GM12878 (cell line): ENCODE results near the gene SOX2. TPM values are rescaled to one million over a fixed set of nuclear protein-coding genes. Genes with fewer than 3 reads are reported as not detected.

Source experiments
- ATAC-seq: fragments of 200-7000 bp; cut with Tn5 transposase; 3 replicates; pipeline ENCODE4 v1.9.1; 2020; ENCODE audit warnings: mild to moderate bottlenecking, moderate library complexity
- BruUV-seq: library from RNA; stranded (reverse); fragments of 400-500 nt; replicated peaks from 2 replicates; lab custom pipeline; 2021; lab: Mats Ljungman, UMichigan
- CTCF ChIA-PET: fragments of 300-600 bp; sonication (Branson Sonifier 250); formaldehyde crosslinking; extraction: SDS; loops from one replicate; lab custom pipeline; 2021; ENCODE audit warnings: inconsistent platforms; lab: Yijun Ruan, JAX
- POLR2A ChIA-PET: fragments of 350-600 bp; formaldehyde crosslinking; extraction: SDS; loops from one replicate; lab custom pipeline; 2021; ENCODE audit warnings: inconsistent platforms; lab: Charles Lee
- RAD21 ChIA-PET: fragments of 300-600 bp; sonication (Branson Sonifier 250); formaldehyde crosslinking; loops from one replicate; lab custom pipeline; 2023; ENCODE audit warnings: antibody characterized with exemption; ENCODE audit not compliant: unreplicated experiment; lab: Charles Lee
- SMC1A ChIA-PET: fragments of 300-600 bp; sonication (Branson Sonifier 250); formaldehyde crosslinking; loops from one replicate; lab custom pipeline; 2023; ENCODE audit not compliant: unreplicated experiment, uncharacterized antibody; lab: Charles Lee
- DNase-seq: peaks from one replicate; pipeline ENCODE4 v3.0.0-alpha.2; 2011; ENCODE audit warnings: low read depth, low spot score
- FAIRE-seq: peaks from 3 replicates; lab custom pipeline; 2011; peaks lifted over from hg19 to GRCh38; lab: Jason Lieb, UNC
- H2AFZ ChIP-seq: 2 replicates; pipeline ENCODE4 v1.6.0; 2011; ENCODE audit warnings: low read depth, low read length, control low read depth; ENCODE audit not compliant: control insufficient read depth
- H3K27ac ChIP-seq: 2 replicates; pipeline ENCODE4 v1.5.1; 2011; ENCODE audit warnings: control low read depth; ENCODE audit not compliant: control insufficient read depth, insufficient read depth
- H3K27me3 ChIP-seq, 2 experiments: replicated peaks in 1 of 2; 2 replicates each; pipeline versions ENCODE4 v1.6.0 to v1.6.1; 2011; ENCODE audit warnings: low read length in 1 of 2; ENCODE audit not compliant: control insufficient read depth in 2 of 2, insufficient read depth in 2 of 2
- H3K36me3 ChIP-seq, 2 experiments: 2 replicates each; pipeline ENCODE4 v1.5.1; 2011; ENCODE audit warnings: low read length in 1 of 2; ENCODE audit not compliant: control insufficient read depth in 2 of 2, insufficient read depth in 2 of 2
- H3K4me1 ChIP-seq: 2 replicates; pipeline ENCODE4 v1.6.1; 2011; ENCODE audit warnings: mild to moderate bottlenecking, low read length, moderate library complexity, mixed read lengths; ENCODE audit not compliant: control insufficient read depth, insufficient read depth
- H3K4me2 ChIP-seq: 2 replicates; pipeline ENCODE4 v1.6.0; 2011; ENCODE audit warnings: control low read depth; ENCODE audit not compliant: control insufficient read depth, insufficient read depth
- H3K4me3 ChIP-seq: fragments of 200-600 bp; sonication (generic); 2 replicates; pipeline ENCODE4 v1.5.1; 2016
- H3K79me2 ChIP-seq: 2 replicates; pipeline ENCODE4 v1.6.0; 2011; ENCODE audit warnings: low read length; ENCODE audit not compliant: control insufficient read depth, insufficient read depth
- H3K9ac ChIP-seq: 2 replicates; pipeline ENCODE4 v1.8.0; 2011; ENCODE audit warnings: low read length, control low read depth, mixed read lengths; ENCODE audit not compliant: control insufficient read depth, insufficient read depth
- H3K9me3 ChIP-seq: replicated peaks from 3 replicates; pipeline ENCODE4 v1.5.1; 2011; ENCODE audit warnings: mild to moderate bottlenecking, low read length; ENCODE audit not compliant: control insufficient read depth, insufficient read depth
- H4K20me1 ChIP-seq: 2 replicates; pipeline ENCODE4 v1.6.0; 2011; ENCODE audit not compliant: control insufficient read depth, insufficient read depth
- ATF3 ChIP-seq: IDR thresholded peaks from 2 replicates; pipeline ENCODE4 v1.6.1; 2011; ENCODE audit warnings: low read depth, mild to moderate bottlenecking, low read length, moderate library complexity, borderline replicate concordance; ENCODE audit errors: extremely low read depth
- ATF7 ChIP-seq: fragments of 450-650 bp; IDR thresholded peaks from 2 replicates; pipeline ENCODE4 v1.6.1; 2016; ENCODE audit warnings: low read depth, mild to moderate bottlenecking
- BRCA1 ChIP-seq: IDR thresholded peaks from 2 replicates; pipeline ENCODE4 v1.6.1; 2011; ENCODE audit warnings: low read depth, low read length, improper control_type of control experiment
- CBX3 ChIP-seq: fragments of 200-600 bp; sonication (generic); IDR thresholded peaks from 2 replicates; pipeline ENCODE4 v1.6.1; 2016; ENCODE audit warnings: low read depth, borderline replicate concordance
- DPF2 ChIP-seq: fragments of 450-650 bp; IDR thresholded peaks from 2 replicates; pipeline ENCODE4 v1.6.1; 2017; ENCODE audit warnings: mild to moderate bottlenecking
- FOXM1 ChIP-seq: IDR thresholded peaks from 2 replicates; pipeline ENCODE4 v1.6.1; 2012; ENCODE audit warnings: low read depth, mild to moderate bottlenecking, inconsistent platforms, low read length, moderate library complexity
- HDAC6 ChIP-seq: fragments of 200-600 bp; sonication (generic); IDR thresholded peaks from one replicate; pipeline ENCODE4 v1.8.0; 2017; ENCODE audit warnings: antibody characterized with exemption; ENCODE audit not compliant: unreplicated experiment
- KDM1A ChIP-seq: fragments of 200-600 bp; sonication (generic); IDR thresholded peaks from 2 replicates; pipeline ENCODE4 v1.6.1; 2016; ENCODE audit warnings: borderline replicate concordance
- MTA2 ChIP-seq: fragments of 450-650 bp; IDR thresholded peaks from 2 replicates; pipeline ENCODE4 v1.6.1; 2016; ENCODE audit warnings: low read depth, mild to moderate bottlenecking, moderate library complexity
- RAD51 ChIP-seq: fragments of 450-650 bp; IDR thresholded peaks from 2 replicates; pipeline ENCODE4 v1.6.1; 2016; ENCODE audit warnings: moderate library complexity, mild to moderate bottlenecking, inconsistent platforms
- ZBED1 ChIP-seq: IDR thresholded peaks from 2 replicates; pipeline ENCODE4 v1.6.1; 2016; ENCODE audit warnings: borderline replicate concordance
- ZBTB4 ChIP-seq: fragments of 450-650 bp; formaldehyde crosslinking; IDR thresholded peaks from 2 replicates; pipeline ENCODE4 v1.4.0; 2022; ENCODE audit warnings: mild to moderate bottlenecking, moderate library complexity
- WGBS: methylation state at CpG from one replicate; pipeline ENCODE4 v1.1.6; 2016; ENCODE audit warnings: low lambda C conversion rate; ENCODE audit not compliant: insufficient replicate concordance, insufficient coverage; ENCODE audit errors: missing lambda C conversion rate; 5-methylcytosine and 5-hydroxymethylcytosine counted together
- in situ Hi-C: fragments of 300-500 bp; cut with MboI; formaldehyde crosslinking; loops from 9 replicates; pipeline ENCODE4 v1.14.3; 2018; ENCODE audit warnings: mixed read lengths
- intact Hi-C: fragments of 100-400 bp; cut with micrococcal nuclease; formaldehyde crosslinking; loops from one replicate; pipeline ENCODE4 v1.14.2; 2022; ENCODE audit not compliant: unreplicated experiment
- polyA plus RNA-seq, 11 experiments: library from polyadenylated mRNA; depleted of rRNA in 4 of 11; unstranded in 6 of 11; stranded (reverse) in 5 of 11; fragments of >200 nt; fragmentation: Nextera tagmentation in 4 of 11; fragmentation: Illumina TruSeq in 1 of 11; extraction: Ambion mirVana in 4 of 11; extraction: Trizol in 1 of 11; gene quantifications; 1 replicate in 1 of 11; 2 replicates in 10 of 11; pipeline versions ENCODE4 v1.2.1 to v1.2.3, GENCODE V29; 2011 to 2016; ENCODE audit warnings: inconsistent platforms in 2 of 11, missing spikeins in 2 of 11, low read depth in 1 of 11
- total RNA-seq, 4 experiments: library from RNA; depleted of rRNA in 3 of 4; stranded (reverse); fragments of >200 nt in 3 of 4; fragmentation: Illumina TruSeq in 1 of 4; extraction: Trizol in 1 of 4; gene quantifications; 2 replicates each; pipeline versions ENCODE4 v1.2.1 to v1.2.3, GENCODE V29; 2013 to 2021

The SOX2 gene
- total and polyA plus RNA-seq, 10 of the 15 experiments (the other 5 are each of a cell fraction or from before 2014, with no cell fraction given) = 0.06 to 0.10 (median 0.07) TPM; not detected in 6

GRCh38 chr3:181694805-181695660 is 16.7 kb upstream of the SOX2 start (continued):
- TF ChIP-seq RAD51 = no peak
- no peak for TF ChIP-seq MTA2

- Histone ChIP-seq H3K9ac (no peak overlapping the region), H3K36me3 (no peaks in the 10 kb centered on the region), H3K27me3 (peaks cover 8 to 15% of the 10 kb centered on the region in 2 experiments), H3K9me3 (no peaks in the 10 kb centered on the region), H4K20me1 (no peaks in the 10 kb centered on the region), H3K79me2 (no peaks in the 10 kb centered on the region), H2AFZ (no peak overlapping the region), H3K4me1 (no peaks in the 10 kb centered on the region), H3K4me2 (no peak overlapping the region), H3K4me3 (no peak overlapping the region), H3K27ac (no peak overlapping the region)
- POLR2A ChIA-PET = interaction anchor here (0.6 kb wide), 1 partner anchor 59 kb away, joined by 3 read pairs; no protein-coding TSS in a partner anchor
- RAD21 ChIA-PET = no interaction called here
- intact Hi-C loops (no loop called here), in situ Hi-C loops (loop anchor here (10.0 kb wide), 2 partner anchors 371 to 491 kb away; no protein-coding TSS in a partner anchor)
- CTCF ChIA-PET = no interaction called here
- SMC1A ChIA-PET = no interaction called here
- 42% methylated on average over 65 of the region's 65 CpGs for WGBS
- no peak for FAIRE-seq
- TF ChIP-seq HDAC6 (no peak), ZBED1 (no peak), DPF2 (no peak), FOXM1 (no peak), CBX3 (no peak), BRCA1 (no peak), ATF3 (no peak), ZBTB4 (CRISPR knock-in tag) (no peak), KDM1A (no peak), ATF7 (no peak)
- no peak for ATAC-seq
- BruUV-seq = no TSS peak
- DNase-seq = no peak
Measured at GRCh38 chr3:181695661-181696491, 15.8 kb upstream of the SOX2 start.
